ENCODE data around the gene MOB2. TPM values are rescaled to one million over a fixed set of nuclear protein-coding genes. Genes with fewer than 3 reads are reported as not detected.

The MOB2 gene
- total RNA-seq, 1 experiment from 2014 or later, result 22.7 TPM

DNA sequence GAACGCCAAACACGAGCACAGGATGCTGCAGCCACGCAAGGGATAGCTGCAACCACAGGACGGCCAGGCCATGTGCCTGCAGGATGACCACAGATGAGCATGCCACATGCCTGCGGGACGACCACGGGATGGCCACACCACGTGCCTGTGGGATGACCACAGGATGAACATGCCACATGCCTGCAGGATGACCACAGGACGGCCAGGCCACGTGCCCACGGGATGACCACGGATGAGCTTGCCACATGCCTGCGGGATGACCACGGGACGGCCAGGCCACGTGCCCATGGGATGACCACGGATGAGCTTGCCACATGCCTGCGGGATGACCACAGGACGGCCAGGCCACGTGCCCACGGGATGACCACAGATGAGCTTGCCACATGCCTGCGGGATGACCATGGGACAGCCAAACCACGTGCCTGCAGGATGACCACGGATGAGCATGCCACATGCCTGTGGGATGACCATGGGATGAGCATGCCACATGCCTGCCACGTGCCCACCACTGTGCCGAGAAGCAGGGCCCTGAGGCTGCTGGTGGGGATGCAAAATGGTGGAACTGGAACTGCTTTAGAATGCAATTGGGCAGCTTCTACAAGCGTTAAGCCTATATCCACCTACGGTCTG, 12.8 kb upstream of the MOB2 start:
- TF ChIP-seq, protein P1, sequence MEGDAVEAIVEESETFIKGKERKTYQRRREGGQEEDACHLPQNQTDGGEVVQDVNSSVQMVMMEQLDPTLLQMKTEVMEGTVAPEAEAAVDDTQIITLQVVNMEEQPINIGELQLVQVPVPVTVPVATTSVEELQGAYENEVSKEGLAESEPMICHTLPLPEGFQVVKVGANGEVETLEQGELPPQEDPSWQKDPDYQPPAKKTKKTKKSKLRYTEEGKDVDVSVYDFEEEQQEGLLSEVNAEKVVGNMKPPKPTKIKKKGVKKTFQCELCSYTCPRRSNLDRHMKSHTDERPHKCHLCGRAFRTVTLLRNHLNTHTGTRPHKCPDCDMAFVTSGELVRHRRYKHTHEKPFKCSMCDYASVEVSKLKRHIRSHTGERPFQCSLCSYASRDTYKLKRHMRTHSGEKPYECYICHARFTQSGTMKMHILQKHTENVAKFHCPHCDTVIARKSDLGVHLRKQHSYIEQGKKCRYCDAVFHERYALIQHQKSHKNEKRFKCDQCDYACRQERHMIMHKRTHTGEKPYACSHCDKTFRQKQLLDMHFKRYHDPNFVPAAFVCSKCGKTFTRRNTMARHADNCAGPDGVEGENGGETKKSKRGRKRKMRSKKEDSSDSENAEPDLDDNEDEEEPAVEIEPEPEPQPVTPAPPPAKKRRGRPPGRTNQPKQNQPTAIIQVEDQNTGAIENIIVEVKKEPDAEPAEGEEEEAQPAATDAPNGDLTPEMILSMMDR (conservative IDR thresholded peaks at IDR 0.05), result no peak
- Histone ChIP-seq H3K9ac (ENCODE audit: extremely low read depth, insufficient read length, low read length) (no peak overlapping the region), H2BK15ac (ENCODE audit: low read depth, low read length) (no peak overlapping the region), H2BK12ac (ENCODE audit: insufficient read length, low read depth, low read length) (no peak overlapping the region), H3K4me1 (ENCODE audit: insufficient read depth, low read length) (no peaks in the 10 kb centered on the region), H2BK5ac (ENCODE audit: insufficient read length, low read length) (no peak overlapping the region), H4K20me1 (ENCODE audit: control insufficient read depth, insufficient read depth, insufficient read length) (peaks cover 2% of the 10 kb centered on the region), H3K27me3 (ENCODE audit: insufficient read depth, low read length) (no peaks in the 10 kb centered on the region), H3T11ph (ENCODE audit: low read length) (no peak overlapping the region), H4K5ac (ENCODE audit: insufficient read length, low read depth, low read length) (no peak overlapping the region), H4K91ac (ENCODE audit: insufficient read length, low read depth, low read length) (no peak overlapping the region), H3K23ac (ENCODE audit: insufficient read length, low read depth, low read length) (no peak overlapping the region), H2AK5ac (ENCODE audit: insufficient read length, low read length) (no peak overlapping the region), H3K4me2 (ENCODE audit: insufficient read depth, insufficient read length, low read length) (no peak overlapping the region), H3K4ac (ENCODE audit: low read depth, low read length) (no peak overlapping the region), H3K23me2 (ENCODE audit: insufficient read length, low read depth, low read length, poor library complexity, severe bottlenecking) (no peaks in the 10 kb centered on the region), H3K9me3 (ENCODE audit: control insufficient read depth, low read depth, low read length) (no peaks in the 10 kb centered on the region), H4K8ac (replicated peaks; ENCODE audit: insufficient read length, low read depth, low read length) (no peak overlapping the region), H3K79me2 (ENCODE audit: insufficient read depth, low read length) (no peaks in the 10 kb centered on the region; the same call in 1 of the 2 replicates), H2BK20ac (ENCODE audit: low read depth, low read length, poor library complexity, severe bottlenecking) (no peak overlapping the region), H3K56ac (ENCODE audit: insufficient read length, low read depth, low read length) (no peak overlapping the region), H2AFZ (ENCODE audit: low read length) (no peak overlapping the region), H3K18ac (ENCODE audit: insufficient read length, low read depth, low read length) (no peak overlapping the region), H3K14ac (ENCODE audit: insufficient read depth, low read length) (no peak overlapping the region), H3K79me1 (ENCODE audit: insufficient read depth, low read depth, low read length, poor library complexity, severe bottlenecking) (peaks cover 3% of the 10 kb centered on the region), H3K27ac (ENCODE audit: insufficient read length, low read depth, low read length) (no peak overlapping the region), H2BK120ac (ENCODE audit: low read depth, low read length, poor library complexity, severe bottlenecking) (no peak overlapping the region)
- Mint-ChIP-seq H3K27ac (no peak overlapping the region), H3K9me3 (peaks cover 8 to 12% of the 10 kb centered on the region in 2 experiments; a peak in 4 of 5 replicates), H3K4me3 (no peak overlapping the region), H3K36me3 (ENCODE audit: insufficient read depth in 1 of 3, low read depth in 3 of 3) (peaks cover 3 to 11% (median 5%) of the 10 kb centered on the region in 3 experiments), H3K4me1 (peaks cover 13 to 24% of the 10 kb centered on the region in 2 experiments), H3K27me3 (ENCODE audit: low read depth) (peaks cover 4% of the 10 kb centered on the region)
- no peak for DNase-seq
- WGBS (ENCODE audit: extremely low coverage, insufficient read length, low lambda C conversion rate), result no CpG with 5 or more reads among the region's 28 CpGs
